Stimulated activated naive CD8-positive, alpha-beta T cell treated with anti-CD3 and anti-CD28 coated beads, Interleukin-15, amount 100 ng/mL, for 72 hours (primary cell): ENCODE measurements around the gene NKX2-8.

ENCODE experiments used
- ATAC-seq: fragments of 150-1000 bp; cut with Tn5 transposase; 2 replicates; pipeline ENCODE4 v1.10.0; 2021; ENCODE audit warnings: mild to moderate bottlenecking, moderate library complexity
- DNase-seq, 2 donors: peaks; one replicate each; pipeline ENCODE4 v3.0.0; 2021 to 2022
- H3K27ac Mint-ChIP-seq, 2 donors: one replicate each; pipeline ENCODE4 v1.8.0; 2022; ENCODE audit warnings: mild to moderate bottlenecking in 2 of 2, mixed read lengths in 2 of 2, moderate library complexity in 2 of 2
- H3K27me3 Mint-ChIP-seq: one replicate; pipeline ENCODE4 v1.8.0; 2022; ENCODE audit warnings: mixed read lengths
- H3K4me1 Mint-ChIP-seq: one replicate; pipeline ENCODE4 v1.8.0; 2022; ENCODE audit warnings: mild to moderate bottlenecking, mixed read lengths
- H3K4me3 Mint-ChIP-seq, 2 donors: one replicate each; pipeline ENCODE4 v1.8.0; 2022; ENCODE audit warnings: mild to moderate bottlenecking in 2 of 2, mixed read lengths in 2 of 2, moderate library complexity in 1 of 2
- H3K9me3 Mint-ChIP-seq, 2 donors: one replicate each; pipeline ENCODE4 v1.8.0; 2022; ENCODE audit warnings: mixed read lengths in 2 of 2

Gene NKX2-8

DNA sequence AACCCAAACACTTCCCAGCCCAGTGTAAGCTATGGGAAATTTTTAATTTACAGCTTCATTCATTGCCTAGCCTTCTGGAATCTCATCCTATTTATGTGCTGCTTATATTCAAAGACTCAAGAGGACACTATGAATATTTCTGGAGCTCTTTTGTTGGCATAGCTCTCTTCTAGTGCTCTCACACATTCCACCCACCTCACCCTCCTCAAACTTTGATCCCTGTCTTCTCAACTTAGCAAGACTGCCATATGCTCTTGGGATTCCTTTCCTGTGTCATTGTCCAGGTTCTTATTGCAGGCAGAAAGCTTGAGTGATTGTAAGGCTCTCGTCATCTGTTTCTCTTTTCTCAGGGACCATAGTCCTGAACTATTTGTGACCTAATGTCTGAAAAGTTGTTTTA, 44.4 kb downstream of the NKX2-8 start:
- Mint-ChIP-seq H3K27ac (no peak overlapping the region), H3K27me3 (peaks cover 51% of the 10 kb centered on the region), H3K4me1 (no peaks in the 10 kb centered on the region), H3K4me3 (no peak overlapping the region), H3K9me3 (peaks cover 8 to 23% of the 10 kb centered on the region in 2 donors)
- DNase-seq (no peak), ATAC-seq (no peak)
